ENCODE measurements around the gene MAD2L1BP.
A peak's percentile ranks its signal among the peaks of the same experiment; 100 is the strongest.
"Not testable (repeated sequence)": the region's sequence is repeated elsewhere in the genome, so short reads cannot be mapped to it uniquely, and the experiment has no call there.

The MAD2L1BP gene

GRCh38 chr6:43635387-43636307 lies at the start of gene MAD2L1BP:
TSS of gene MAD2L1BP (plus strand) at chr6:43635840. CDS start at chr6:43635876, 36 bp downstream.
- peak; percentile 32 for DNase-seq

- no peak for DNase-seq
Measured at GRCh38 chr6:43588194-43588593, 47.4 kb upstream of the MAD2L1BP start.

- DNase-seq, result not testable (repeated sequence)
Measured at GRCh38 chr6:43589564-43589963, 46.1 kb upstream of the MAD2L1BP start.

- no peak for DNase-seq
Measured at GRCh38 chr6:43593938-43594337, 41.7 kb upstream of the MAD2L1BP start.

GRCh38 chr6:43600595-43600994 lies 35.0 kb upstream of the MAD2L1BP start:
- DNase-seq, result no peak

- DNase-seq, result no peak
Measured at GRCh38 chr6:43604174-43604573, 31.5 kb upstream of the MAD2L1BP start.

- DNase-seq, result no peak
Measured at GRCh38 chr6:43606019-43606418, 29.6 kb upstream of the MAD2L1BP start.

GRCh38 chr6:43608310-43608763 lies 27.3 kb upstream of the MAD2L1BP start:
- DNase-seq, result peak; percentile 17

GRCh38 chr6:43608807-43609206 lies 26.8 kb upstream of the MAD2L1BP start:
- no peak for DNase-seq

- DNase-seq, result no peak
Measured at GRCh38 chr6:43609402-43609801, 26.2 kb upstream of the MAD2L1BP start.

- DNase-seq, result no peak
Measured at GRCh38 chr6:43610431-43610830, 25.2 kb upstream of the MAD2L1BP start.

GRCh38 chr6:43613721-43614395 lies 21.8 kb upstream of the MAD2L1BP start:
- DNase-seq, result no peak

GRCh38 chr6:43614396-43614730 lies 21.3 kb upstream of the MAD2L1BP start:
- no peak for DNase-seq

GRCh38 chr6:43616725-43617472 lies 18.7 kb upstream of the MAD2L1BP start:
- no peak for DNase-seq

GRCh38 chr6:43621078-43621835 lies 14.4 kb upstream of the MAD2L1BP start:
- DNase-seq, result no peak

GRCh38 chr6:43621836-43622180 lies 13.8 kb upstream of the MAD2L1BP start:
- DNase-seq, result no peak

GRCh38 chr6:43622541-43622940 lies 13.1 kb upstream of the MAD2L1BP start:
- DNase-seq, result no peak

- no peak for DNase-seq
Measured at GRCh38 chr6:43623880-43624785, 11.5 kb upstream of the MAD2L1BP start.

- DNase-seq, result no peak
Measured at GRCh38 chr6:43624786-43625288, 10.8 kb upstream of the MAD2L1BP start.

- DNase-seq, result no peak
Measured at GRCh38 chr6:43625393-43625992, 10.1 kb upstream of the MAD2L1BP start.

Measured in NCI-H1417 treated with DMSO at 0.1 percent for 48 hours (cell line).